GM13977 (cell line): ENCODE data around the gene MGMT.

Experiments used
- DNase-seq: peaks from one replicate; pipeline ENCODE4 v3.0.0; 2012; ENCODE audit warnings: low spot score
- in situ Hi-C: fragments of 300-500 bp; cut with MboI; formaldehyde crosslinking; loops from one replicate; pipeline ENCODE4 v1.12.0; 2022; ENCODE audit warnings: low sequenced_read_pairs, low pct_unique_long_range_greater_than_20kb, mixed read lengths, inconsistent platforms; ENCODE audit not compliant: unreplicated experiment
- TF ChIP-seq, protein P1 (sequence below): IDR thresholded peaks from 2 replicates; pipeline ENCODE4 v1.5.1; 2012; ENCODE audit warnings: mild to moderate bottlenecking, control low read depth; ENCODE audit not compliant: insufficient read depth; ENCODE audit errors: extremely low read depth, missing control alignments

Gene MGMT

GRCh38 chr10:129754211-129755050 lies 287.4 kb downstream of the MGMT start:
- DNase-seq, result no peak
- in situ Hi-C loops, result no loop called here
- TF ChIP-seq, protein P1, sequence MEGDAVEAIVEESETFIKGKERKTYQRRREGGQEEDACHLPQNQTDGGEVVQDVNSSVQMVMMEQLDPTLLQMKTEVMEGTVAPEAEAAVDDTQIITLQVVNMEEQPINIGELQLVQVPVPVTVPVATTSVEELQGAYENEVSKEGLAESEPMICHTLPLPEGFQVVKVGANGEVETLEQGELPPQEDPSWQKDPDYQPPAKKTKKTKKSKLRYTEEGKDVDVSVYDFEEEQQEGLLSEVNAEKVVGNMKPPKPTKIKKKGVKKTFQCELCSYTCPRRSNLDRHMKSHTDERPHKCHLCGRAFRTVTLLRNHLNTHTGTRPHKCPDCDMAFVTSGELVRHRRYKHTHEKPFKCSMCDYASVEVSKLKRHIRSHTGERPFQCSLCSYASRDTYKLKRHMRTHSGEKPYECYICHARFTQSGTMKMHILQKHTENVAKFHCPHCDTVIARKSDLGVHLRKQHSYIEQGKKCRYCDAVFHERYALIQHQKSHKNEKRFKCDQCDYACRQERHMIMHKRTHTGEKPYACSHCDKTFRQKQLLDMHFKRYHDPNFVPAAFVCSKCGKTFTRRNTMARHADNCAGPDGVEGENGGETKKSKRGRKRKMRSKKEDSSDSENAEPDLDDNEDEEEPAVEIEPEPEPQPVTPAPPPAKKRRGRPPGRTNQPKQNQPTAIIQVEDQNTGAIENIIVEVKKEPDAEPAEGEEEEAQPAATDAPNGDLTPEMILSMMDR, result no peak

GRCh38 chr10:129755158-129755591 lies 288.1 kb downstream of the MGMT start:
- in situ Hi-C loops, result no loop called here
- no peak for DNase-seq
- TF ChIP-seq, protein P1, result no peak

- in situ Hi-C loops, result no loop called here
- no peak for DNase-seq
- TF ChIP-seq, protein P1, result no peak
Measured at GRCh38 chr10:129755621-129756020, 288.6 kb downstream of the MGMT start.

DNA sequence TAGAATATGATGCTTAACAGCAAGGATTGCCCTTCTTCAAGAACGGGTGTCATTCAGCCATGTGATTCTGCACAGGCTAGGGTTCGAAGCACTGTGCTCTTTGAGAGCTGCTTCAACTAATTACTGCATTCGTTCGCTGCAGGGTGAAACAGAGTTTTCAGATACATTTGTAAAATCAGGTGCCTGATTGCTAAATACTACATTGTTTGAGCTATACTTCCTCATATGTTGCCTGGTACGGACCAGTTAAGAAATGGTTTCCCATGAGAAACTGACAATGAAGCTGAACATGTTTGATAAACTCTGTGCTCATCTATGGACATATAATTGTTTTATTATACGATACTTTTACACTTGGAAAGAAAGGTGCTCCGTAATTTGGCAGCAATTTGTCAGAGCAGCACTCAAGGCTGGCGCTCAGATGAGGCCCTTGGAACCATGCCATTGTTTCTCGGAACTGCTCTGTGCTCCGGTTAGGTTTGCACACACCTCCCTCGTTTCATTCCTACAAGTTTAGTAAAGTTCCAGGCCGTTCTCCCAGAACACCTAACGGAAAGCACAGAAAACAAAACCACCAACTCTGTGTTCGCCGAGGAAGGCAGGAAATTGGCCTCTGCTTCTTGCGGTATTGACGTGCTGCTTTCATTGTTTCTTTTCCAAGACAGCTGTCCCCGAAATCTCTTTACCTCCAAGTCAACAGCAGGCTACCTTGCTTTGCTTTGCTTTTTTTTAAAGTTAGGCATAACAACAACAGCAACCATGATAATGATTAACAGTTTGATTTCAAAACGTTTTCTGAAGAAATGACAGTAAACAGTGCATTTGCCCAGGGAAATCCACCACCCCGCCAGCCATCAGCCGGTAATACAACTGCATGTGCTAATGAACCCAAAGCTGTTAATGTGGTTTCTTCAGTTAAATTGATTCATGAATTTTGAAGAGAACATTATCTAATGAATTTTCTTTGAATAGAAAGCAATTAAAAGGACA lies 290.2 kb downstream of the MGMT start:
- TF ChIP-seq, protein P1, result no peak
- in situ Hi-C loops, result no loop called here
- DNase-seq, result no peak

GRCh38 chr10:129758207-129759021 lies 291.4 kb downstream of the MGMT start:
- TF ChIP-seq, protein P1, result no peak
- in situ Hi-C loops, result no loop called here
- DNase-seq, result no peak
